Naive thymus-derived CD8-positive, alpha-beta T cell (primary cell): ENCODE results near the gene FGD6. TPM values are rescaled to one million over a fixed set of nuclear protein-coding genes. Genes with fewer than 3 reads are reported as not detected.
"Not testable (repeated sequence)": the region's sequence is repeated elsewhere in the genome, so short reads cannot be mapped to it uniquely, and the experiment has no call there.

Source experiments
- ATAC-seq, 2 donors: fragments of 150-1000 bp; cut with Tn5 transposase in 1 of 2; sonication (Bioruptor Pico), chemical (Tn5 transposase) in 1 of 2; 1 replicate in 1 of 2; 2 replicates in 1 of 2; pipeline ENCODE4 v1.10.0; 2021; ENCODE audit warnings: mild to moderate bottlenecking in 2 of 2, moderate library complexity in 2 of 2
- POLR2A ChIA-PET: fragments of 350-600 bp; sonication (Branson Sonifier 250); formaldehyde crosslinking; loops from one replicate; lab custom pipeline; 2021; ENCODE audit warnings: antibody characterized with exemption; lab: Charles Lee
- DNase-seq, 10 donors: peaks; one replicate each; pipeline versions ENCODE4 v3.0.0 to v3.0.0-alpha.2; 2020 to 2022
- H3K27ac Mint-ChIP-seq, 10 donors: one replicate each; pipeline ENCODE4 v1.8.0; 2020 to 2022; ENCODE audit warnings: mild to moderate bottlenecking in 10 of 10, mixed read lengths in 10 of 10, moderate library complexity in 4 of 10, inconsistent platforms in 1 of 10
- H3K27me3 Mint-ChIP-seq, 5 donors: one replicate each; pipeline ENCODE4 v1.8.0; 2021 to 2022; ENCODE audit warnings: mixed read lengths in 5 of 5
- H3K36me3 Mint-ChIP-seq, 3 donors: one replicate each; pipeline ENCODE4 v1.8.0; 2020 to 2022; ENCODE audit warnings: mixed read lengths in 3 of 3, mild to moderate bottlenecking in 2 of 3, inconsistent platforms in 1 of 3
- H3K4me1 Mint-ChIP-seq, 4 donors: one replicate each; pipeline ENCODE4 v1.8.0; 2021 to 2022; ENCODE audit warnings: mixed read lengths in 4 of 4
- H3K4me3 Mint-ChIP-seq, 10 donors: one replicate each; pipeline ENCODE4 v1.8.0; 2020 to 2022; ENCODE audit warnings: mild to moderate bottlenecking in 10 of 10, mixed read lengths in 10 of 10, moderate library complexity in 6 of 10, inconsistent platforms in 1 of 10
- H3K9me3 Mint-ChIP-seq, 9 donors: one replicate each; pipeline ENCODE4 v1.8.0; 2020 to 2022; ENCODE audit warnings: mixed read lengths in 9 of 9, mild to moderate bottlenecking in 3 of 9, inconsistent platforms in 1 of 9, moderate library complexity in 1 of 9
- polyA plus RNA-seq, 3 donors: library from polyadenylated mRNA; unstranded; fragments of 300-500 nt; fragmentation: Illumina TruSeq; gene quantifications; one replicate each; pipeline ENCODE4 v1.2.3, GENCODE V29; 2021
- total RNA-seq, 8 experiments: library from RNA in 2 of 8; stranded (reverse) in 2 of 8; gene quantifications; one replicate each; pipeline ENCODE4 v1.2.3 and lab custom pipeline; 2021 to 2026

The FGD6 gene
- total and polyA plus RNA-seq, 5 experiments from 2014 or later = 0.04 to 0.99 (median 0.47) TPM; not detected in 1

GRCh38 chr12:95201056-95201670, 16.1 kb downstream of the FGD6 start:
- Mint-ChIP-seq H3K4me3 (no peak overlapping the region), H3K36me3 (no peaks in the 10 kb centered on the region), H3K4me1 (peaks cover 6 to 21% (median 13%) of the 10 kb centered on the region in 4 donors), H3K9me3 (no peaks in the 10 kb centered on the region), H3K27me3 (no peaks in the 10 kb centered on the region), H3K27ac (peak overlapping the region in 1 of 10 donors; percentile 2)
- POLR2A ChIA-PET = no interaction called here
- DNase-seq = no peak
- no peak for ATAC-seq

GRCh38 chr12:95200128-95200894, 17.0 kb downstream of the FGD6 start:
- H3K4me3 Mint-ChIP-seq = no peak overlapping the region
- no peak for ATAC-seq
- no peak for DNase-seq
- H3K36me3 Mint-ChIP-seq = no peaks in the 10 kb centered on the region
- H3K4me1 Mint-ChIP-seq = peaks cover 6 to 17% (median 13%) of the 10 kb centered on the region in 4 donors
- POLR2A ChIA-PET = no interaction called here
- H3K27ac Mint-ChIP-seq = no peak overlapping the region
- no peaks in the 10 kb centered on the region for H3K27me3 Mint-ChIP-seq
- H3K9me3 Mint-ChIP-seq = no peaks in the 10 kb centered on the region

- Mint-ChIP-seq H3K4me3 (no peak overlapping the region), H3K4me1 (peaks cover 2 to 16% (median 13%) of the 10 kb centered on the region in 4 donors), H3K9me3 (no peaks in the 10 kb centered on the region), H3K36me3 (no peaks in the 10 kb centered on the region), H3K27me3 (no peaks in the 10 kb centered on the region), H3K27ac (no peak overlapping the region)
- ATAC-seq = no peak
- DNase-seq = no peak
- POLR2A ChIA-PET = no interaction called here
Measured at GRCh38 chr12:95198914-95199313, 18.4 kb downstream of the FGD6 start.

GRCh38 chr12:95197636-95198035, 19.6 kb downstream of the FGD6 start:
- ATAC-seq (no peak), DNase-seq (no peak)
- Mint-ChIP-seq H3K27me3 (no peaks in the 10 kb centered on the region), H3K36me3 (no peaks in the 10 kb centered on the region), H3K4me3 (no peak overlapping the region), H3K27ac (no peak overlapping the region), H3K9me3 (no peaks in the 10 kb centered on the region), H3K4me1 (peaks cover 0 to 8% (median 5%) of the 10 kb centered on the region in 4 donors)
- POLR2A ChIA-PET = interaction anchor here (0.6 kb wide), 1 partner anchor 140 kb away, joined by 3 read pairs; no protein-coding TSS in a partner anchor

GRCh38 chr12:95196875-95197569, 20.2 kb downstream of the FGD6 start:
- DNase-seq, POLR2A ChIA-PET, H3K27ac Mint-ChIP-seq, H3K27me3 Mint-ChIP-seq, H3K36me3 Mint-ChIP-seq, H3K9me3 Mint-ChIP-seq, ATAC-seq, H3K4me3 Mint-ChIP-seq, H3K4me1 Mint-ChIP-seq: not testable (repeated sequence)

- no peak overlapping the region for H3K4me3 Mint-ChIP-seq
- ATAC-seq = no peak
- no peaks in the 10 kb centered on the region for H3K9me3 Mint-ChIP-seq
- no peaks in the 10 kb centered on the region for H3K4me1 Mint-ChIP-seq
- DNase-seq = no peak
- POLR2A ChIA-PET = no interaction called here
- H3K36me3 Mint-ChIP-seq = no peaks in the 10 kb centered on the region
- no peak overlapping the region for H3K27ac Mint-ChIP-seq
- H3K27me3 Mint-ChIP-seq = peaks cover 0 to 3% (median 0%) of the 10 kb centered on the region in 5 donors
Measured at GRCh38 chr12:95195122-95195521, 22.1 kb downstream of the FGD6 start.

- no peaks in the 10 kb centered on the region for H3K9me3 Mint-ChIP-seq
- no peaks in the 10 kb centered on the region for H3K36me3 Mint-ChIP-seq
- H3K27me3 Mint-ChIP-seq = peaks cover 0 to 3% (median 0%) of the 10 kb centered on the region in 5 donors
- no peak overlapping the region for H3K27ac Mint-ChIP-seq
- H3K4me3 Mint-ChIP-seq = no peak overlapping the region
- DNase-seq (no peak), ATAC-seq (no peak)
- H3K4me1 Mint-ChIP-seq = no peaks in the 10 kb centered on the region
- POLR2A ChIA-PET = no interaction called here
Measured at GRCh38 chr12:95193139-95193538, 24.1 kb downstream of the FGD6 start.

GRCh38 chr12:95192271-95192670, 25.0 kb downstream of the FGD6 start:
- ATAC-seq (no peak), DNase-seq (no peak)
- H3K4me3 Mint-ChIP-seq = no peak overlapping the region
- H3K4me1 Mint-ChIP-seq = no peaks in the 10 kb centered on the region
- POLR2A ChIA-PET = no interaction called here
- no peaks in the 10 kb centered on the region for H3K36me3 Mint-ChIP-seq
- no peak overlapping the region for H3K27ac Mint-ChIP-seq
- peaks cover 0 to 3% (median 0%) of the 10 kb centered on the region in 5 donors for H3K27me3 Mint-ChIP-seq
- H3K9me3 Mint-ChIP-seq = no peaks in the 10 kb centered on the region

GRCh38 chr12:95191060-95191696, 26.1 kb downstream of the FGD6 start:
- no peaks in the 10 kb centered on the region for H3K36me3 Mint-ChIP-seq
- no peaks in the 10 kb centered on the region for H3K4me1 Mint-ChIP-seq
- POLR2A ChIA-PET = no interaction called here
- H3K27ac Mint-ChIP-seq = no peak overlapping the region
- H3K4me3 Mint-ChIP-seq = no peak overlapping the region
- H3K9me3 Mint-ChIP-seq = no peaks in the 10 kb centered on the region
- H3K27me3 Mint-ChIP-seq = peaks cover 0 to 3% (median 0%) of the 10 kb centered on the region in 5 donors
- ATAC-seq (no peak), DNase-seq (no peak)

- Mint-ChIP-seq H3K4me3 (no peak overlapping the region), H3K27me3 (peaks cover 0 to 3% (median 0%) of the 10 kb centered on the region in 5 donors), H3K27ac (peak overlapping the region in 1 of 10 donors; percentile 16), H3K36me3 (no peaks in the 10 kb centered on the region), H3K9me3 (no peaks in the 10 kb centered on the region), H3K4me1 (no peaks in the 10 kb centered on the region)
- no peak for ATAC-seq
- no peak for DNase-seq
- POLR2A ChIA-PET = no interaction called here
Measured at GRCh38 chr12:95187865-95188415, 29.3 kb downstream of the FGD6 start.

- Mint-ChIP-seq H3K4me1 (no peaks in the 10 kb centered on the region), H3K27me3 (no peaks in the 10 kb centered on the region), H3K9me3 (no peaks in the 10 kb centered on the region), H3K4me3 (no peak overlapping the region), H3K27ac (no peak overlapping the region), H3K36me3 (no peaks in the 10 kb centered on the region)
- POLR2A ChIA-PET = no interaction called here
- ATAC-seq (no peak), DNase-seq (no peak)
Measured at GRCh38 chr12:95185854-95186253, 31.4 kb downstream of the FGD6 start.

GRCh38 chr12:95185072-95185471, 32.2 kb downstream of the FGD6 start:
- Mint-ChIP-seq H3K4me1 (no peaks in the 10 kb centered on the region), H3K27me3 (no peaks in the 10 kb centered on the region), H3K9me3 (no peaks in the 10 kb centered on the region), H3K36me3 (no peaks in the 10 kb centered on the region), H3K4me3 (no peak overlapping the region), H3K27ac (no peak overlapping the region)
- DNase-seq (no peak), ATAC-seq (no peak)
- POLR2A ChIA-PET = no interaction called here
